Measurements from ENCODE around the gene DUSP9. TPM values are rescaled to one million over a fixed set of nuclear protein-coding genes. Genes with fewer than 3 reads are reported as not detected.

The DUSP9 gene
- total RNA-seq, 4 donors from 2014 or later, result 0.19 to 0.48 TPM; not detected in 2

- DNase-seq (ENCODE audit: low spot score in 2 of 2), result peak; percentile 35 to 44
- 79% methylated on average over 6 of the region's 41 CpGs for WGBS
- H3K4me3 ChIP-seq, result no peak overlapping the region
- peaks cover 50% of the 10 kb centered on the region for H3K27me3 ChIP-seq
- H3K9me3 ChIP-seq, result no peaks in the 10 kb centered on the region
- H3K36me3 ChIP-seq, result no peaks in the 10 kb centered on the region
- TF ChIP-seq POLR2AphosphoS5 (IDR thresholded peaks at IDR 0.05) (no peak), CTCF (IDR thresholded peaks at IDR 0.05) (no peak), POLR2A (IDR thresholded peaks at IDR 0.05) (no peak), EP300 (IDR thresholded peaks at IDR 0.05) (no peak)
- peaks cover 11% of the 10 kb centered on the region for H3K4me1 ChIP-seq
- no peak overlapping the region for H3K27ac ChIP-seq
Measured at GRCh38 chrX:153649915-153650782, 3.1 kb downstream of the DUSP9 start.

GRCh38 chrX:153650959-153651358, 4.0 kb downstream of the DUSP9 start:
- peak; percentile 20 to 38 for DNase-seq (ENCODE audit: low spot score in 2 of 2)
- no peak overlapping the region for H3K27ac ChIP-seq
- TF ChIP-seq POLR2AphosphoS5 (IDR thresholded peaks at IDR 0.05) (no peak), EP300 (IDR thresholded peaks at IDR 0.05) (no peak), POLR2A (IDR thresholded peaks at IDR 0.05) (no peak), CTCF (IDR thresholded peaks at IDR 0.05) (no peak)
- no peak overlapping the region for H3K4me3 ChIP-seq
- H3K36me3 ChIP-seq, result no peaks in the 10 kb centered on the region
- WGBS, result 87% methylated on average over 11 of the region's 13 CpGs
- peaks cover 42% of the 10 kb centered on the region for H3K27me3 ChIP-seq
- no peaks in the 10 kb centered on the region for H3K9me3 ChIP-seq
- peaks cover 11% of the 10 kb centered on the region for H3K4me1 ChIP-seq

- Histone ChIP-seq H3K4me3 (no peak overlapping the region), H3K27me3 (peaks cover 35% of the 10 kb centered on the region), H3K9me3 (no peaks in the 10 kb centered on the region), H3K4me1 (peaks cover 11% of the 10 kb centered on the region), H3K36me3 (no peaks in the 10 kb centered on the region), H3K27ac (no peak overlapping the region)
- WGBS, result 85% methylated on average over 8 of the region's 9 CpGs
- peak in 1 of 2 donors; percentile 55 for DNase-seq (ENCODE audit: low spot score in 2 of 2)
- TF ChIP-seq CTCF (IDR thresholded peaks at IDR 0.05), result peak in 1 of 2 donors; percentile 8
- no peak for TF ChIP-seq POLR2A (IDR thresholded peaks at IDR 0.05)
- no peak for TF ChIP-seq EP300 (IDR thresholded peaks at IDR 0.05)
- TF ChIP-seq POLR2AphosphoS5 (IDR thresholded peaks at IDR 0.05), result no peak
Measured at GRCh38 chrX:153651540-153652079, 4.6 kb downstream of the DUSP9 start.

GRCh38 chrX:153653556-153653955, 6.6 kb downstream of the DUSP9 start:
- H3K4me1 ChIP-seq, result no peaks in the 10 kb centered on the region
- H3K9me3 ChIP-seq, result no peaks in the 10 kb centered on the region
- peaks cover 16% of the 10 kb centered on the region for H3K27me3 ChIP-seq
- 81% methylated on average over 2 of the region's 2 CpGs for WGBS
- no peak overlapping the region for H3K27ac ChIP-seq
- no peaks in the 10 kb centered on the region for H3K36me3 ChIP-seq
- no peak overlapping the region for H3K4me3 ChIP-seq
- TF ChIP-seq CTCF (IDR thresholded peaks at IDR 0.05) (no peak), POLR2AphosphoS5 (IDR thresholded peaks at IDR 0.05) (no peak), EP300 (IDR thresholded peaks at IDR 0.05) (no peak), POLR2A (IDR thresholded peaks at IDR 0.05) (no peak)
- DNase-seq (ENCODE audit: low spot score in 2 of 2), result no peak

- Histone ChIP-seq H3K4me3 (no peak overlapping the region), H3K27ac (no peak overlapping the region), H3K27me3 (peaks cover 3% of the 10 kb centered on the region), H3K9me3 (no peaks in the 10 kb centered on the region), H3K36me3 (no peaks in the 10 kb centered on the region), H3K4me1 (no peaks in the 10 kb centered on the region)
- TF ChIP-seq EP300 (IDR thresholded peaks at IDR 0.05) (no peak), POLR2AphosphoS5 (IDR thresholded peaks at IDR 0.05) (no peak), POLR2A (IDR thresholded peaks at IDR 0.05) (no peak), CTCF (IDR thresholded peaks at IDR 0.05) (no peak)
- DNase-seq (ENCODE audit: low spot score in 2 of 2), result no peak
- 86% methylated on average over 9 of the region's 9 CpGs for WGBS
Measured at GRCh38 chrX:153657161-153657560, 10.2 kb downstream of the DUSP9 start.
